Upper lobe of right lung (tissue), 1 donor: ENCODE data around the gene TCP11X2. TPM values are rescaled to one million over a fixed set of nuclear protein-coding genes. Genes with fewer than 3 reads are reported as not detected.
"Not testable (repeated sequence)": the region's sequence is repeated elsewhere in the genome, so short reads cannot be mapped to it uniquely, and the experiment has no call there.

Source experiments
- ATAC-seq: fragments of 200-7000 bp; cut with Tn5 transposase; one replicate; pipeline ENCODE4 v1.9.1; 2020; ENCODE audit warnings: mild to moderate bottlenecking, moderate library complexity
- DNase-seq: peaks from one replicate; pipeline ENCODE4 v3.0.0-alpha.2; 2020
- H3K27ac ChIP-seq: fragments of 200-600 bp; one replicate; pipeline ENCODE4 v1.8.0; 2022
- H3K27me3 ChIP-seq: fragments of 200-600 bp; one replicate; pipeline ENCODE4 v1.8.0; 2022; ENCODE audit warnings: mild to moderate bottlenecking
- H3K36me3 ChIP-seq: fragments of 200-600 bp; one replicate; pipeline ENCODE4 v1.8.0; 2022
- H3K4me1 ChIP-seq: fragments of 200-600 bp; one replicate; pipeline ENCODE4 v1.8.0; 2022
- H3K4me3 ChIP-seq: fragments of 200-600 bp; one replicate; pipeline ENCODE4 v1.8.0; 2022; ENCODE audit warnings: mild to moderate bottlenecking
- H3K9me3 ChIP-seq: fragments of 200-600 bp; one replicate; pipeline ENCODE4 v1.8.0; 2022
- intact Hi-C: fragments of 100-400 bp; cut with DNase I; formaldehyde crosslinking; loops from one replicate; pipeline ENCODE4 v1.11.0; 2022
- total RNA-seq: library from RNA; stranded (reverse); fragmentation: NEBNext Ultra II Directional; extraction: Animal tissue kit (Norgen Biotek cat#: 25700); gene quantifications from one replicate; pipeline ENCODE4 v1.2.1, GENCODE V29; 2021
- donor health status: DM: no; HTN: yes; CAD: no; lungs with severe emphysema.

The TCP11X2 gene
- total RNA-seq, 1 donor from 2014 or later, result not detected

DNA sequence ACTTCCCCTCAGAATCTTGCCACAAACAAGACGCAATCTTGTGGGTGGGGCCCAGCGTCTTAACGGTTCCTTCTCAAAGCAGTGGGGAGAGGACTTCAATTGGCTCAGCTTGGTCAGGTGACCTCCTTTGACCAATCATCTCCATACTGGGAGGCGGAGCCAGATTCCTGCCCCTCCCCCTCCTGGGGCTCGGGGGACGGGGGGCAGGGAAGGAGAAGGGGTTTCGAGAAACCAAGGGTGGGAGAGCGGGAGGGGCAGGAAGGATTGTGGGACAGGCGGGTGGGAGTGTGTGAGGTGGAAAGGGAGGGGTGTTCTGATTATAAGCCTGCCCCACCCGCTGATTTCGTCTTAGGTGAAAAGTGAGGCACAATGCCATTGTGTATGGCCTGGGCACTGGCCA lies 31.7 kb downstream of the TCP11X2 start, which contains the start of gene NXF2B:
Gene NXF2B (minus strand): TSS at position 101 of the 400 bp plus-strand sequence. CDS start 59,972 bp downstream, outside the sequence.
- H3K27ac ChIP-seq, H3K4me1 ChIP-seq, H3K4me3 ChIP-seq, H3K36me3 ChIP-seq, DNase-seq, H3K9me3 ChIP-seq, H3K27me3 ChIP-seq, intact Hi-C loops, ATAC-seq: not testable (repeated sequence)

DNA sequence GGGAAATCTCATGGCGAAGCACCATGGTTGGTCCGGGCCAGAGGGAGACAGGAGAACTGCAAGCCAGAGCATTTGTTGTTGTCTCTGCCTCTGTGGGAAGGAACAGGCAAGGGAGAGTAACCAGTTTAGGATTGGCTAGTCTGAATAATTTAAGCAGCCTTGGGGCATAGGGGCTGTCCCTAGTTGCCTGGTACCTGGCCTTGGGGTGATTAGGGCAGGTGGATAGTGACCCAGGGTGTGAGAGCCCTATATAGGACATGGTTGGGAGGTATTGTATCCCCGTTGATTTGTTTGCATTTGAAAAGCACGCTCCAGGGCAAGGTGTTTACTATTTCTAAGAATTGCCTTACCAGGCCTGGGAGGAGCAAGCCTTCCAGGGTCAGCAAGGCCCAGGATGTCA lies 57.1 kb downstream of the TCP11X2 start:
- H3K4me1 ChIP-seq, H3K4me3 ChIP-seq, intact Hi-C loops, H3K36me3 ChIP-seq, H3K27ac ChIP-seq, H3K9me3 ChIP-seq, H3K27me3 ChIP-seq, ATAC-seq, DNase-seq: not testable (repeated sequence)

Other genes starting within 250 kb of the TCP11X2 start
- not detected for gene NXF2, start 224.6 kb downstream of the TCP11X2 start, total RNA-seq
- gene NXF2B, start 31.8 kb downstream of the TCP11X2 start, total RNA-seq, result not detected
- 1.9 TPM for gene TMSB15A, start 44.9 kb upstream of the TCP11X2 start, total RNA-seq
- gene ARMCX5, start 127.7 kb upstream of the TCP11X2 start, total RNA-seq, result 9.4 TPM
- gene GPRASP1, start 179.7 kb upstream of the TCP11X2 start, total RNA-seq, result 5.5 TPM
- gene GPRASP2, start 240.6 kb upstream of the TCP11X2 start, total RNA-seq, result 8.0 TPM
- gene GPRASP3, start 248.9 kb upstream of the TCP11X2 start, total RNA-seq, result 4.3 TPM